ENCODE results near the gene IL4.
"Not testable (repeated sequence)": the region's sequence is repeated elsewhere in the genome, so short reads cannot be mapped to it uniquely, and the experiment has no call there.

The IL4 gene

GRCh38 chr5:132674671-132675506, 1.1 kb downstream of the IL4 start:
- peak; percentile 76 for DNase-seq (ENCODE audit: low read depth, low spot score)

GRCh38 chr5:132675936-132676689, 2.3 kb downstream of the IL4 start:
- no peak for DNase-seq (ENCODE audit: low read depth, low spot score)

- peak; percentile 31 for DNase-seq (ENCODE audit: low read depth, low spot score)
Observed at GRCh38 chr5:132677191-132677590, 3.4 kb downstream of the IL4 start.

GRCh38 chr5:132677682-132678400, 4.1 kb downstream of the IL4 start:
- DNase-seq (ENCODE audit: low read depth, low spot score): no peak

- DNase-seq (ENCODE audit: low read depth, low spot score): no peak
Observed at GRCh38 chr5:132678735-132679134, 4.9 kb downstream of the IL4 start.

- no peak for DNase-seq (ENCODE audit: low read depth, low spot score)
Observed at GRCh38 chr5:132679166-132679565, 5.4 kb downstream of the IL4 start.

GRCh38 chr5:132679717-132680380, 6.1 kb downstream of the IL4 start:
- DNase-seq (ENCODE audit: low read depth, low spot score): no peak

- DNase-seq (ENCODE audit: low read depth, low spot score): no peak
Observed at GRCh38 chr5:132680780-132681475, 7.1 kb downstream of the IL4 start.

GRCh38 chr5:132681476-132681831, 7.7 kb downstream of the IL4 start:
- no peak for DNase-seq (ENCODE audit: low read depth, low spot score)

GRCh38 chr5:132681983-132682382, 8.2 kb downstream of the IL4 start:
- no peak for DNase-seq (ENCODE audit: low read depth, low spot score)

GRCh38 chr5:132684491-132684890, 10.7 kb downstream of the IL4 start:
- DNase-seq (ENCODE audit: low read depth, low spot score): no peak

- no peak for DNase-seq (ENCODE audit: low read depth, low spot score)
Observed at GRCh38 chr5:132684922-132685720, 11.3 kb downstream of the IL4 start.

- no peak for DNase-seq (ENCODE audit: low read depth, low spot score)
Observed at GRCh38 chr5:132686193-132686592, 12.4 kb downstream of the IL4 start.

- no peak for DNase-seq (ENCODE audit: low read depth, low spot score)
Observed at GRCh38 chr5:132687995-132688394, 14.2 kb downstream of the IL4 start.

- DNase-seq (ENCODE audit: low read depth, low spot score): no peak
Observed at GRCh38 chr5:132688536-132689339, 14.9 kb downstream of the IL4 start.

GRCh38 chr5:132689513-132689912, 15.7 kb downstream of the IL4 start:
- DNase-seq (ENCODE audit: low read depth, low spot score): no peak

GRCh38 chr5:132690156-132690555, 16.4 kb downstream of the IL4 start:
- no peak for DNase-seq (ENCODE audit: low read depth, low spot score)

GRCh38 chr5:132691755-132692631, 18.2 kb downstream of the IL4 start:
- not testable (repeated sequence) for DNase-seq (ENCODE audit: low read depth, low spot score)

- no peak for DNase-seq (ENCODE audit: low read depth, low spot score)
Observed at GRCh38 chr5:132692632-132692967, 18.8 kb downstream of the IL4 start.
